ENCODE results near the gene UCN2. TPM values are rescaled to one million over a fixed set of nuclear protein-coding genes. Genes with fewer than 3 reads are reported as not detected.

The UCN2 gene
- total RNA-seq, 5 donors from 2014 or later (not counting 1 experiment from before 2014, with no cell fraction given), result 0.16 TPM; not detected in 4

DNA sequence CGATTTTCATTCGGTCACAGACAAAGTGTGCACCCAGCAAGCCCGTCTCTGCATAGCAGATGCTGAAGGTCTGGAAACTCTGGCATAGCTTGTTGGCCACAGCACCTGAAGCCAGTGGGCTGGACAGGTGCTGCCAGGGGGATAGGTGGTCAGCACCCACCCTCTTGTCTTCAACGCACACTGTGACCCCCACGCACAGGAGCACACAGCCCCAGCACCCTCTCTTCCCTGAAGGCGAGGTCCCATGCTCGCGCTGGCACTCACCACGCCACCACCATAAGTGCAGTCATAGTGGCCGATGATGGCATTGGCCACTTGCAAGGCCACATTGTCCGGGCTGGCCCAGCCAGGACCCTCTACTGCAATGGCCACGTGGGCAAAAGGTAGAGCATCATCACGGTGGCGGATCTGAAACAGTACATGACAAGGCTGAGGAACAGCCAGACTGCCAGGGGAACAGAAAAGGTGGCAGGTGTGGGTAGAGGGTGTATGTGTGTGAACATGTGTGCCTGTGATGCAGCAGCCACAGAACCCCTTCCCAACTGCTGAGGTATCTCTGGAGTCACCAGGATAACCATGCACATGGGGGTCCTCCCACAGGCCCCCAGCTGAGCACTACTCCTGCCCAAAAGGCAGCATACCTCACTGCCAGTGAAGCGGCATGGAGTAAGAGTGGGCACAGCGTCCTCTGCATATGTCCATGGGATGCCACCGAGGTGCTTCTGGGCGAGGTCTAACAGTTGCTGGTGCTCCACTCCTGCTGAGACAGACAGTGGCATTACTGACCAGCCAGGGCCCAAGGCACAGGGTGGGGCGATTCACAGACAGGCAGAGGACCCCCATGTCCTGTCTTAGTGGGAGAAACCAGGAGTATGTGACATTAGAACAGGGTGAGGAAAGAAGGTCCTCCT, 37.4 kb upstream of the UCN2 start:
- H3K36me3 ChIP-seq (ENCODE audit: control insufficient read depth in 2 of 2, extremely low read depth in 1 of 2, insufficient read depth in 1 of 2, low read length in 1 of 2), result peaks cover 33 to 81% of the 10 kb centered on the region in 2 donors
- H3K4me1 ChIP-seq (ENCODE audit: control insufficient read depth in 1 of 2, extremely low read depth in 1 of 2, insufficient read depth in 2 of 2, low read length in 2 of 2), result no peaks in the 10 kb centered on the region
- ChIA-PET POLR2A (interaction anchor here in 1 of 2 donors (0.6 kb wide), 1 partner anchor 430 kb away, joined by 6 read pairs; no protein-coding TSS in a partner anchor), CTCF (no interaction called here)
- H3K27ac ChIP-seq (ENCODE audit: low read length), result no peak overlapping the region
- H3K9me3 Mint-ChIP-seq, result no peaks in the 10 kb centered on the region
- peaks cover 0 to 4% of the 10 kb centered on the region in 2 experiments for H3K27me3 ChIP-seq (replicated peaks in 1 of 2; ENCODE audit: control insufficient read depth in 2 of 2, extremely low read depth in 1 of 2, insufficient read depth in 2 of 2, low read length in 1 of 2)
- H3K4me1 Mint-ChIP-seq, result peaks cover 0 to 4% (median 0%) of the 10 kb centered on the region in 3 donors
- WGBS (ENCODE audit: insufficient coverage), result 98% methylated on average over 16 of the region's 19 CpGs
- H3K36me3 Mint-ChIP-seq, result peaks cover 38% of the 10 kb centered on the region
- DNase-seq (no peak), ATAC-seq (replicated peaks in 1 of 4) (no peak)
- H3K27ac Mint-ChIP-seq, result no peak overlapping the region
- H3K4me3 Mint-ChIP-seq, result no peak overlapping the region
- peaks cover 4% of the 10 kb centered on the region in 2 donors for H3K27me3 Mint-ChIP-seq
- H3K4me3 ChIP-seq (ENCODE audit: control insufficient read depth in 1 of 2, extremely low read depth in 1 of 2, low read length in 1 of 2), result no peak overlapping the region
- no peaks in the 10 kb centered on the region for H3K9me3 ChIP-seq

DNA sequence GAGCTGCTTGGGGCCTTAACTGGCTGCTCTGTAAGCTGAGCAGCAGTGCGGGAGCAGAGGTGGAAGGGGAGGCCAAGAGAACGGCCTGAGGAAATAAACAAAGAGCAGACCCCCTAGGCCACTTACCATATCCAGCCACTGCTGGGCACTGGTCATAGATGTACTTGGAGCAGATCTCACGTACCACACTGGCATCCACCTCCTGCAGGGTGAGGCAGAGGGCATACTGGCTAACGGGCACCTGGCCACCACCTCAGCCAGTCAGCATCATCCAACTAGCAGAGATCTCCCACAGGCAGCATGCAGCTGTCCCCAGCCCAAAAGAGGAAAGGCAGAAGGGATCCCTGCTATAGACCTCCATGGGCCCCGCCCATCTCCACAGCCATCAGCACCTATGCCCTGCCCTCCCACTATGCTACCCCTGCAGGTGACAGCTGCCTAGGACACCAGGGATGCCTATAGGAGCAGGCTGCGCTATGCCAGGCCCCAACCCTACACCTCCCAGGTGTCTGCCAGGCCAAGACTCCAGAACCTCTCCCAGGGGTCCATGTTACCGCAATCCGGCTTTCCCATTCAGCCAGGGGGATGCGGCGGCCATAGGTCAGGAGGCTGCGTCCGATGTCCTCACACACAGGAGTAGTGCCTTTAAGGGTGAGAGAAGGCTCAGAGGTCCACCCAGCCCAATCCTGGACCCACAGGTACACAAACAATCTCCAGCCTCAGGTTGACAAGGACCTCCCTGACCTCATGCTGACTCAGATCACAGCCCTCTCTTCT, 36.1 kb upstream of the UCN2 start:
- Histone ChIP-seq H3K4me1 (ENCODE audit: control insufficient read depth in 1 of 2, extremely low read depth in 1 of 2, insufficient read depth in 2 of 2, low read length in 2 of 2) (peaks cover 0 to 6% of the 10 kb centered on the region in 2 experiments), H3K36me3 (ENCODE audit: control insufficient read depth in 2 of 2, extremely low read depth in 1 of 2, insufficient read depth in 1 of 2, low read length in 1 of 2) (peaks cover 30 to 68% of the 10 kb centered on the region in 2 donors), H3K27me3 (replicated peaks in 1 of 2; ENCODE audit: control insufficient read depth in 2 of 2, extremely low read depth in 1 of 2, insufficient read depth in 2 of 2, low read length in 1 of 2) (peaks cover 0 to 16% of the 10 kb centered on the region in 2 experiments), H3K27ac (ENCODE audit: low read length) (no peak overlapping the region), H3K9me3 (no peaks in the 10 kb centered on the region), H3K4me3 (ENCODE audit: control insufficient read depth in 1 of 2, extremely low read depth in 1 of 2, low read length in 1 of 2) (no peak overlapping the region)
- Mint-ChIP-seq H3K4me1 (peaks cover 0 to 3% (median under 1%) of the 10 kb centered on the region in 3 donors), H3K27me3 (peaks cover 5 to 8% of the 10 kb centered on the region in 2 donors), H3K4me3 (no peak overlapping the region), H3K36me3 (peaks cover 37% of the 10 kb centered on the region), H3K27ac (peak overlapping the region in 1 of 2 donors; percentile 58), H3K9me3 (no peaks in the 10 kb centered on the region)
- ChIA-PET CTCF (no interaction called here), POLR2A (no interaction called here)
- no peak for DNase-seq
- 97% methylated on average over 3 of the region's 12 CpGs for WGBS (ENCODE audit: insufficient coverage)
- no peak for ATAC-seq (replicated peaks in 1 of 4)

DNA sequence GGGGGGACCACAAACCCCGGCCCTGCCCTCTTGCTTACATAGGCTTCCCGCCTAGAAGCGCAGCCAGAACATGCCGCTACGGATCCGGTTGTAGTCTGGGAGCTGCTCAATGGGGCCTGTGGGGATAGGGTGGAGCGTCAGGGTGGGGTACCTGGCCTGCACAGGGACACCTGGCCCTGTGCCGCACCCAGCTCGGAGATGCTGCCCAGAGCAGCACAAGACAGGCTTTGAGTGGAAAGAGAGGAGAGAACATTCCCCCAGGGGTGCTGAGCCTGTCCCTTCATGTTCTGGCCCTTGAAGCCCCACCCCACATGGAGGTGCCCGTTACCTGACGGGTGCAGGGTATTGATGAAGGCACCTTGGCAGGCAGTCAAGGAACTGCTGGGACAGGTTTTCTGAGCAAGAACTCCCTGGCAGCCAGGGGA, 35.5 kb upstream of the UCN2 start:
- WGBS (ENCODE audit: insufficient coverage), result 90% methylated on average over 10 of the region's 11 CpGs
- H3K4me1 ChIP-seq (ENCODE audit: control insufficient read depth in 1 of 2, extremely low read depth in 1 of 2, insufficient read depth in 2 of 2, low read length in 2 of 2), result peaks cover 0 to 8% of the 10 kb centered on the region in 2 experiments
- H3K9me3 ChIP-seq, result no peaks in the 10 kb centered on the region
- no peak for DNase-seq
- CTCF ChIA-PET, result no interaction called here
- ATAC-seq (replicated peaks in 1 of 4), result no peak
- H3K36me3 ChIP-seq (ENCODE audit: control insufficient read depth in 2 of 2, extremely low read depth in 1 of 2, insufficient read depth in 1 of 2, low read length in 1 of 2), result peaks cover 30 to 62% of the 10 kb centered on the region in 2 donors
- Mint-ChIP-seq H3K4me3 (no peak overlapping the region), H3K9me3 (no peaks in the 10 kb centered on the region), H3K4me1 (peaks cover 6 to 9% (median 6%) of the 10 kb centered on the region in 3 donors), H3K27me3 (peaks cover 9 to 14% of the 10 kb centered on the region in 2 donors), H3K36me3 (peaks cover 33% of the 10 kb centered on the region), H3K27ac (peak overlapping the region in 1 of 2 donors; percentile 58)
- H3K27ac ChIP-seq (ENCODE audit: low read length), result no peak overlapping the region
- POLR2A ChIA-PET, result no interaction called here
- peaks cover 0 to 22% of the 10 kb centered on the region in 2 experiments for H3K27me3 ChIP-seq (replicated peaks in 1 of 2; ENCODE audit: control insufficient read depth in 2 of 2, extremely low read depth in 1 of 2, insufficient read depth in 2 of 2, low read length in 1 of 2)
- no peak overlapping the region for H3K4me3 ChIP-seq (ENCODE audit: control insufficient read depth in 1 of 2, extremely low read depth in 1 of 2, low read length in 1 of 2)

DNA sequence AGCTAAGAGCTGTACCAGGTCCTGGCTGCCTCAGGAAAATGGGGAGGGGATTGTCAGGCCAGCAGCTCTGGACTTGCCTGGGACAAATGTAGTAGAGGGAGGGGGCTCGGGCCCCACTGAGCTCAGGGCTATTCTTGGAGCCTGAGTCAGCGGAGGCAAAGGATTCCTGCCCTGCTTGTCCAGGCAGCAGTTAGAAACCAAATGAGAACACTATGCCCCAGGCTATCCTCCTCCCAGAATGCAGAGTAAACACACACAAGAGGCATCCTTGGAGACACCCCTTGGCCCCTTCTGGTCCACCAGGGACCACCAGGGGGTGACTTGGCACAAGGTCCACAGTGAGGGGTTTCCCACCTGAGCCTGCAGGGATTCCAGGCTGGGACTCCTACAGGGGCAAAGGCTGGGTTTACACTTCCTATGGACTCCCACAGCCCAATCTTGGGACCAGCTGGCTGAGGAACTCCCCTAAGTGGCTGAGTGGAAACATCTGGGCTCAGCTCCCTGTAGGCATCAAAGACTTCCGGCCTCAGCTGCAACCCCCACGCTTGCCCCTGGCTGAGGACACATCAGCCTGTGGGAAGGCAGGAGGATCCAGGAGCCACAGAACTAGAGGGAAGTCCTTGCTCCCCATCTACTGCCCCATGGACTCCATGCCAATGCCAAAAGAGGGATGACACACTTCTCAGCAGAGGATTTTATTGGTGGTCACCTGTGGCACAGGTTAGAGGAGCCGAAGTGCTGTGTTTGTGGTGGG, 34.9 kb upstream of the UCN2 start:
- ATAC-seq (replicated peaks in 1 of 4), result no peak
- peaks cover 33% of the 10 kb centered on the region for H3K36me3 Mint-ChIP-seq
- H3K27ac ChIP-seq (ENCODE audit: low read length), result no peak overlapping the region
- no peaks in the 10 kb centered on the region for H3K9me3 ChIP-seq
- peaks cover 26 to 56% of the 10 kb centered on the region in 2 donors for H3K36me3 ChIP-seq (ENCODE audit: control insufficient read depth in 2 of 2, extremely low read depth in 1 of 2, insufficient read depth in 1 of 2, low read length in 1 of 2)
- peaks cover 9 to 16% of the 10 kb centered on the region in 2 donors for H3K27me3 Mint-ChIP-seq
- ChIA-PET CTCF (no interaction called here), POLR2A (no interaction called here)
- H3K4me3 ChIP-seq (ENCODE audit: control insufficient read depth in 1 of 2, extremely low read depth in 1 of 2, low read length in 1 of 2), result no peak overlapping the region
- WGBS (ENCODE audit: insufficient coverage), result 96% methylated on average over 2 of the region's 5 CpGs
- H3K9me3 Mint-ChIP-seq, result no peaks in the 10 kb centered on the region
- no peak overlapping the region for H3K27ac Mint-ChIP-seq
- DNase-seq, result no peak
- H3K4me1 ChIP-seq (ENCODE audit: control insufficient read depth in 1 of 2, extremely low read depth in 1 of 2, insufficient read depth in 2 of 2, low read length in 2 of 2), result peaks cover 0 to 8% of the 10 kb centered on the region in 2 experiments
- peaks cover 0 to 27% of the 10 kb centered on the region in 2 experiments for H3K27me3 ChIP-seq (replicated peaks in 1 of 2; ENCODE audit: control insufficient read depth in 2 of 2, extremely low read depth in 1 of 2, insufficient read depth in 2 of 2, low read length in 1 of 2)
- peaks cover 6 to 9% (median 6%) of the 10 kb centered on the region in 3 donors for H3K4me1 Mint-ChIP-seq
- H3K4me3 Mint-ChIP-seq, result no peak overlapping the region

DNA sequence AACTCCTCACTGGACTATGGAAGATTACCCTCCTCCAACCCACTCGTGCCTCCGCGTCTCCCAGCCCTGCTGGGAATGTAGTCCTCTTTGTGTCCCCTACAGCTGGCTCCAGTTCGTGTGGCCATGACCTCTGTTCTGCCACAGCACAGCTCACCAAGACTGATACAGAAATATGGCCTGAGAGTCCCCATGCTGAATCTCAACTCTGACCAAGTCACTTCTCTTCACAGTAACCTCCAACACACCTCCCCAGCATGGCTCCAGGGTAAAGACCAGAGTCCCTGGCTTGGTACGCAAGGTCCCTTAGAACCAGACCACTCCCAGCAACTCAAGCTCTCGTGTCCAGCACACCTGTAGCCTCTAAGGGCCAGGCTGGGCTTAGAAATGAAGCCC, 33.8 kb upstream of the UCN2 start:
- Mint-ChIP-seq H3K4me1 (peaks cover 6 to 9% (median 6%) of the 10 kb centered on the region in 3 donors), H3K36me3 (peaks cover 24% of the 10 kb centered on the region), H3K9me3 (no peaks in the 10 kb centered on the region), H3K4me3 (no peak overlapping the region), H3K27ac (no peak overlapping the region), H3K27me3 (peaks cover 13 to 27% of the 10 kb centered on the region in 2 donors)
- ChIA-PET CTCF (no interaction called here), POLR2A (no interaction called here)
- Histone ChIP-seq H3K4me1 (ENCODE audit: control insufficient read depth in 1 of 2, extremely low read depth in 1 of 2, insufficient read depth in 2 of 2, low read length in 2 of 2) (peaks cover 0 to 8% of the 10 kb centered on the region in 2 experiments), H3K27ac (ENCODE audit: low read length) (no peak overlapping the region), H3K9me3 (no peaks in the 10 kb centered on the region), H3K4me3 (ENCODE audit: control insufficient read depth in 1 of 2, extremely low read depth in 1 of 2, low read length in 1 of 2) (no peak overlapping the region), H3K36me3 (ENCODE audit: control insufficient read depth in 2 of 2, extremely low read depth in 1 of 2, insufficient read depth in 1 of 2, low read length in 1 of 2) (peaks cover 17 to 45% of the 10 kb centered on the region in 2 donors), H3K27me3 (replicated peaks in 1 of 2; ENCODE audit: control insufficient read depth in 2 of 2, extremely low read depth in 1 of 2, insufficient read depth in 2 of 2, low read length in 1 of 2) (peaks cover 0 to 38% of the 10 kb centered on the region in 2 experiments)
- DNase-seq (no peak), ATAC-seq (replicated peaks in 1 of 4) (no peak)
- WGBS (ENCODE audit: insufficient coverage), result 91% methylated on average over 6 of the region's 6 CpGs
